ENCODE results near the gene TMEM45A.
"Not testable (repeated sequence)": the region's sequence is repeated elsewhere in the genome, so short reads cannot be mapped to it uniquely, and the experiment has no call there.

The TMEM45A gene

DNA sequence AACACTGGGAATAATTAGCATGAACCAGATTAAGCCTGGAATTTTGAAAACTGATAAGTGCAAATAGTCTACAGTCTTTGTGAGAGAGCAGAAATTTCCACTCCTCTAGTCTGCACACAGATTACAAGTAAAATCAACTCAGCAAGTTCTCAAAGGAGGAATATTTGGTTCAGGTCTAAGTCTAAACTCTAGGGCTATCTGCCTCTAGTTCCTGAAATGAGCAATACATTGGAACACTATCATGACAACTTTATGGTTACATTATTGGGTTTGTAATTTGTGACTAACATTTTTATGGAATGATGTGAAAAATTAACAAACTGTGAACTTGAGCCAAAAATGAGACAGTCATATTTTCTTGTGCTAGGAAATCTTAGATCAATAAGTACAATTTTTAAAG is 86.2 kb downstream of the TMEM45A start:
- no peak for DNase-seq (ENCODE audit: low spot score)

DNA sequence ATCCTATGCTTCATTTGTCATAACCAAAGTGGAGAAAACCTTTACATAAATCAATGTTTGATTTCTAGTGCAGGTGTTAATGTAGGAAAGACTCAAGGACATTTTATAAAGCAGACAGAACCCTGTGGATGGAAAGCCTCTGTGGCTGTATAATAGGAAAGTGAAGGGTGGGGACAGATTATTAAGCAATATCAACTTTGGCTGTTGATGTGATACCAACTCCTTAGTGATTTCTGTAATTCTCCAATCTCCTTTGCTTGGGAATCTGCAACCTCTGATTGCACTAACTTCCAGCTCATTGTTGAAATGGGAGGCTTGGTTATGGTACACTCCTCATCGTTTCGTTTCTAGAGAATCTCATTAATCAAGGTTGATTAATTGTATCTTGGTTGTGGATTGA is 87.7 kb downstream of the TMEM45A start:
- DNase-seq (ENCODE audit: low spot score): no peak

GRCh38 chr3:100581650-100582049 is 89.2 kb downstream of the TMEM45A start:
- DNase-seq (ENCODE audit: low spot score): no peak

DNA sequence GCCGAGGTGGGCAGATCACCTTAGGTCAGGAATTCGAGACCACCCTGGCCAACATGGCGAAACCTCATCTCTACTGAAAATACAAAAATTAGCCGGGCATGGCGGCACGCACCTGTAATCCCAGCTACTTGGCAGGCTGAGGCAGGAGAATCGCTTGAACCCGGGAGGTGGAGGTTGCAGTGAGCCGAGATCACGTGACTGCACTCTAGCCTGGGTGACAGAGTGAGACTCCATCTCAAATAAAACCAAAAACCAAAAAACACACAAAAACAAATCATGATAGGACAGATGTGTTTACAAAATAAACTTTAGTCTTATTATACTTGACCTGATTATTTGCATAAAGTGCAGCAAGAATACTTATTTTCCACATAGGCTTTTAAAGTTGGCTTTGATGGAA is 89.7 kb downstream of the TMEM45A start:
- not testable (repeated sequence) for DNase-seq (ENCODE audit: low spot score)

- no peak for DNase-seq (ENCODE audit: low spot score)
These were observed 91.8 kb downstream of the TMEM45A start for GRCh38 chr3:100584101-100584660.

GRCh38 chr3:100586832-100587231 is 94.4 kb downstream of the TMEM45A start:
- DNase-seq (ENCODE audit: low spot score): no peak

DNA sequence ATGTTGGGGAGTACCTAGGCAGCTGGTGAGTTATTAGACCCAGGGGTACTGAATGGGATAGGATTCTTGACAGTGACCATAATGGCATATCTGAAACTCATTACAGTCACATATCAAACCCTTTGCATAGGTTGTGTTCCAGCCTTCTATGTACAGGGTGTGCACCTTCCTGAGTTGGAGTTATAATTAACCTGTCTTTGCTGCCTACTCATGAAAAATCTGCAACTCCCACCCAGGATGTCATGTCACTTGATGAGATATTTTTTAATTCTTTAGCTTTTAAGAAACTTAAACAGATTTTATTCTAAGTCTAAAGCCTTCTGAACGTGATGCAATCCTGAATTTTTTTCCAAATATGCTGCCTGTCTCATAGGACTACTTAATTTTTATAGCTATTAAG is 95.8 kb downstream of the TMEM45A start:
- DNase-seq (ENCODE audit: low spot score): no peak

DNA sequence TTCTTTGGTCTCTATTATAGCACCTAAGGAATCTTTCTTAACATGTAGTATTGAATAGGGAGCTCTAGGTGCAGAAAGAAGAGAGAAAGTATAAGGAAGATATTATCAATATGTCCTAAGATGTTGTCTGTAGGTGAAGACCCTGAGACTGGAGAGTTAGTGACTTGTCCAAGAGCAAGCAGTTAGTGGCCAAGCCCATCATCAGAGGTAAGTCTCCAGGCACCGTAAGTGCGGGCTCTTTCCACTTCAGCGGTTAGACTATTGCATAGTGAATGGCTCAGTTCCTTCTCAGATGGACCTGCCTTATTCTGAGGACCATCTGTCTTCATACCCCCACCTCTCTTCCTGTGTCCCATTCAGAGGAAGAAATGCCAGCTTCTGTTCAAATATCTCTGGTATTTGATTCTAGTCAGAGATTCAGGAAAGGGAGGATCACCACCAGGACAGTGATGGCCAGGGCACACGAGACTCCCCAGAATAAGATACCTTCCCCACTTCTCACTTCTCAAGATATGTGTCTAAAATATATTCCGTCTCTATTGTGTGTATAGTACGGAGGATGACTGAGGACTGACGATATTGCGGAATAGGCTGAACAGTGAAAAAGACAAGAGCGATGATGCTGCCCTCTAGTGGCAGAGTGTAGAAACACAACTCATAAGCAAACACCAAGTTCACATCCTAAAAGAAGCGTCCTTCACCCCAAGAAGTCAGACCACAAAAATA is 97.9 kb downstream of the TMEM45A start:
- peak; percentile 66 for DNase-seq (ENCODE audit: low spot score)

DNA sequence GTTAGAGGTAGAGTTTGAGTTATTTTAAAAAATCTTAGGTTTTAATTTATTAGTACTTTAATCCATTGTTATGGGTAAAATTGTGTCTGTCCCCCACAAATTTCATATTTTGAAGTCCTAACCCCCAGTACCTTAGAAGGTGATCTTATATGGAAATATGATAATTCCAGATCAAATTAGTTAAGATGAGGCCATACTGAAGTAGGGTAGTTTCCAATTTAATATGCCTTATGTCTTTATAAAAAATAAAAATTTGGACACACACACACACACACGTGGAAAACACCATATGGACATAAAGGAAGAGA is 98.4 kb downstream of the TMEM45A start:
- DNase-seq (ENCODE audit: low spot score): no peak

GRCh38 chr3:100591411-100591810 is 99.0 kb downstream of the TMEM45A start:
- DNase-seq (ENCODE audit: low spot score): no peak

DNA sequence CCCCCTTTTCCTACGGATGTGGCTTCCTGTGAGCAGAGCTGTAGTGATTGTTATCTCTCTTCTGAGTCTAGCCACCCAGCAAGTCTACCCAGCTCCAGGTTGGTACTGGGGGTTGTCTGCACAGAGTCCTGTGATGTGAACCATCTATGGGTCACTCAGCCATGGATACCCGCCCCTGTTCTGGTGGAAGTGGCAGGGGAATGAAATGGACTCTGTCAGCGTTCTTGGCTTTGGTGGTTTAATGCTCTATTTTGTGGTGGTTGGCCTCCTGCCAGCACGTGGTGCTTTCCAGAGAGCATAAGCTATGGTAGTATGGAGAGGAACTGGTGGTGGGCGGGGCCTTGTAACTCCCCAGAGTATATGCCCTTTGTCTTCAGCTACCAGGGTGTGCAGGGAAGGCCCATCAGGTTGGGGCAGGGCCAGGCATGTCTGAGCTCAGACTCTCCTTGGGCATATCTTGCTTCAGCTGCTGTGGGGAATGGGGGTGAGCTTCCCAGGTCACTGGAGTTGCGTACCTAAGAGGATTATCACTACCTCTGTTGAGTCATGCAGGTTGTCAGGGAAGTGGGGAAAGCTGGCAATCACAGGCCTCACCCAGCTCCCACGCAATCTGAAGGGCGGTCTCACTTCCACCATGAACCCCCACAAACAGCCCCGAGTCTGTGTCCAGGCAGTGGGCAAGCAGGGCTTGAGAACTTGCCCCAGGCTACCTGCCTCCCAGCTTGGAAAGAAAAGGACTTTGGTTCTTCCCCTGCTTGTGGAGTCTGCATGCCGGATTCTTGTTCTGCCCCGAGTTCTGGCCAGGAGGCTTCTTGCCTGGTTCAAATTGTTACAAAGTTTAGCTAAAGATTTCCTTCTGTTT is 108.0 kb downstream of the TMEM45A start:
- no peak for DNase-seq (ENCODE audit: low spot score)

GRCh38 chr3:100602506-100603444 is 110.4 kb downstream of the TMEM45A start:
- peak; percentile 2 for DNase-seq (ENCODE audit: low spot score)

DNA sequence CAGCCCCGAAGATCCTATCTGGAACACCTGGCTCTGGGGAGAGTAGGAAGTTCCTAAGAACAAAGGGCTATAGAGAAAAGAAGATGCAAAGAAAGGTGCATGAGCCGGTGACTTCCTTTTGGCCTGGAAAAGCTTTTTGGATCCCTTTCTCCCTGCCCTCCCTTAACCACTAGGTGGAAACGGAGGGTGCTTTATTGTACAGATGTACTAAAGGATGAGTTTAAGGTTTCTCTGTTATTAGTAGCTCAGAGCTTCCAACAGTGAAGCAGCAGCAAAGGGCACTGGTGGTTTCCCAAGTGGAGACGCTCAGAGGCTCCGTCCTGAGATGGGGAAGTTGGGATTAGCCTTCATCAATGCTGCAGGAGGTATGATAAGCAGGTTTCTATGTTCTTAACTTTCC is 111.0 kb downstream of the TMEM45A start:
- DNase-seq (ENCODE audit: low spot score): peak; percentile 6

- no peak for DNase-seq (ENCODE audit: low spot score)
These were observed 112.9 kb downstream of the TMEM45A start for GRCh38 chr3:100605358-100605757.

DNA sequence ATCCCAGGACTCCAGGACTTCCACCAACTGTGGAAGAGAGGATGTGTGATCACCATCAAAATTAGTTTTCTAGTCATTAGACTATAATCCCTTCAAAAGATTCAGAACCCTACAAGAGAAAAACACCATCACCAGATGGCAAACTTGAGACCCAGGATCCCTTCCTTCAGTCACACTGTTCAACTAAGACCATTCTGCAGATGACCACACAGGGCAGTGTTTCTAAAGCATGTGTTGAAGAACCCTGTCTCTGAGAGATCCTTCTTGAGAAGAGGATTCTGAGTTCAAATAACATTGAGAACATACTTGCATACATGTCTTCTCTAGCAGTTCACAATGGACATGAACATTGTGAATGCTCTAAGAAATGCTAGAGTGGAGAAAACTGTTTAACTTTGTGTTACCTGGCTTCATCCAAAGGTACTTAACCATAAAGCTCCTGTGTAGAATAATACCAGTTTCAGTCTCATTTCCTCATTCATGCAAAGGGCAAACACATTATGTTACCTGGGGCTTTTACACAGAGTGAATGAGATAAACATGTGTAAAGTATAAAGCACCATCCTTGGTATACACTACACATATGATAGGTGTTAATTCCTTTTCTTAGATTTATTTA is 114.6 kb downstream of the TMEM45A start:
- no peak for DNase-seq (ENCODE audit: low spot score)

DNA sequence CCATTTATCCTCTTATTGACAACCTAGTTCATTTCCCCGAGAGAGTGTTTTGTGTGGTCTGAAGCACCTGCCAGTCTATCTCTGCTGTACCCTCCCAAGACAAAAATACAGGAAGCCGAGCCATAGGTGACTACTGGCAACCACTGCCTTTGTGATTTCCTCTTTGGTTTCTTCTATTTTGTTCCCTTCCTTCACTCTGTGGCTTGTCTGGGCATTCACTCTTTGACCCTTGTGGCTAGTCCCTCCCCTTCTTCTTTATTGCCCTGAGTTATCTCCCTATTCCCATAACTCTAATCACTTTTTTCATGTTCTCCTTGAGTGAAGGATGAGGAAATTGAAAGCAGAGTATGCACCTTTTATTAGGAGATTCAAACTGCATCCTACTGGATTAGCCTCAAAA is 116.9 kb downstream of the TMEM45A start, which contains the start of gene ADGRG7:
Gene ADGRG7 (plus strand): TSS at position 297 of the 400 bp plus-strand sequence. CDS start 256 bp downstream, outside the sequence.
- no peak for DNase-seq (ENCODE audit: low spot score)

DNA sequence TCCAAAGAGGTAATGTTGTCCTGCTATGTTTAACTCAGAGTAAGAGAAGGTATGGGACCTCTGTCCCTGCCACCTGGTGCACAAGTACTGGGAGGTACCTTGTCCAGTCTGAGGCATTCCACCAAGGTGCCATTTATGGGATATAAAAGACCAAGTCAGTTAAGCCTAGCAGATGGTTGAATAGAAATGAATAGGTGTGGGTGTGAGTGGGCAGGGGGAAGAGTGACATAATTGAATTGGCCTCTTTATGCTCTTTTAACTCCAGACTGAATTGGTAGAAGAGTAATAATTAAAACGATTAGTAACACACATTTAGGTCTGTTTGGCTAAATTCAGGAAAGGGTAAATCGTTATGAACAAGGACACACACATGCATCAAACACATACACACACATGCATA is 117.5 kb downstream of the TMEM45A start:
- DNase-seq (ENCODE audit: low spot score): no peak

DNA sequence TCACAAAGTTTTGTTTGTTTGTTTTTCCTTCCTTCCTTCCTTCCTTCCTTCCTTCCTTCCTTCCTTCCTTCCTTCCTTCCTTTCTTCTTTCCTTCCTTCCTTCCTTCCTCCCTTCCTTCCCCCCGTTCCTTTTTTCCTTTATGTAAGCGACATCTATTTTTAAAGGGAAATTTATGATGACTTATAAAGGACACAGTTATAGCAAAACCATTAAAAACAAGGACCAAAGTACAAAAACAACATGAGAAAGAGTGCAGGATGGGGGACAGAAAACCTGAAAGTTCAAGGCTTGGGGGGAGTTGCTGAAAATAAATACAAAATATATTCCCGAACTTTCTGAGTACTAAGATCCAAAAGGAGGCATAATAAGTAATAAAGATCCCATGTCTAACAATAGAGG is 118.8 kb downstream of the TMEM45A start:
- no peak for DNase-seq (ENCODE audit: low spot score)

GRCh38 chr3:100613721-100614390 is 121.4 kb downstream of the TMEM45A start:
- DNase-seq (ENCODE audit: low spot score): no peak

GRCh38 chr3:100614941-100615340 is 122.5 kb downstream of the TMEM45A start:
- DNase-seq (ENCODE audit: low spot score): no peak

- DNase-seq (ENCODE audit: low spot score): no peak
These were observed 123.3 kb downstream of the TMEM45A start for GRCh38 chr3:100615684-100616083.

All from kidney capillary endothelial cell (primary cell).